HepG2 (cell line): Measurements from ENCODE around the gene ARL3. TPM values are rescaled to one million over a fixed set of nuclear protein-coding genes. Genes with fewer than 3 reads are reported as not detected.

ENCODE experiments used
- ELK4 ChIP-seq: sonication (generic); formaldehyde crosslinking; IDR thresholded peaks from 2 replicates; pipeline ENCODE4 v1.9.0; 2021; ENCODE audit warnings: missing genetic modification reagents, borderline replicate concordance
- GLI4 ChIP-seq: sonication (generic); formaldehyde crosslinking; IDR thresholded peaks from 2 replicates; pipeline ENCODE4 v1.5.1; 2020; ENCODE audit warnings: missing genetic modification reagents, mild to moderate bottlenecking, moderate library complexity, borderline replicate concordance
- HOXA5 ChIP-seq: sonication (generic); formaldehyde crosslinking; IDR thresholded peaks from 2 replicates; pipeline ENCODE4 v1.4.0; 2020; ENCODE audit warnings: missing genetic modification reagents
- KLF6 ChIP-seq: IDR thresholded peaks from 2 replicates; pipeline ENCODE4 v1.8.0; 2016; ENCODE audit warnings: missing biosample characterization, missing genetic modification reagents
- KLF9 ChIP-seq: IDR thresholded peaks from 2 replicates; pipeline ENCODE4 v1.6.1; 2016; ENCODE audit warnings: low read depth
- MAX ChIP-seq: IDR thresholded peaks from 2 replicates; pipeline ENCODE4 v1.6.1; 2012; ENCODE audit warnings: inconsistent platforms
- NR2F6 ChIP-seq, 2 experiments: IDR thresholded peaks; 2 replicates each; pipeline ENCODE4 v1.6.1; 2016; ENCODE audit warnings: antibody characterized with exemption in 1 of 2, mild to moderate bottlenecking in 1 of 2
- POLR2AphosphoS5 ChIP-seq: IDR thresholded peaks from 2 replicates; pipeline ENCODE4 v1.6.1; 2012; ENCODE audit warnings: low read depth, low read length
- REXO4 ChIP-seq: sonication (generic); formaldehyde crosslinking; IDR thresholded peaks from 2 replicates; pipeline ENCODE4 v1.8.0; 2022; ENCODE audit warnings: missing genetic modification reagents, mild to moderate bottlenecking, borderline replicate concordance
- RXRA ChIP-seq: sonication (generic); formaldehyde crosslinking; IDR thresholded peaks from 2 replicates; pipeline ENCODE4 v1.5.1; 2020; ENCODE audit warnings: missing genetic modification reagents
- SIX4 ChIP-seq: sonication (generic); formaldehyde crosslinking; IDR thresholded peaks from 2 replicates; pipeline ENCODE4 v1.4.0; 2020; ENCODE audit warnings: missing genetic modification reagents
- SSRP1 ChIP-seq: IDR thresholded peaks from 2 replicates; pipeline ENCODE4 v1.6.1; 2016; ENCODE audit warnings: control low read depth
- TBX2 ChIP-seq: sonication (generic); formaldehyde crosslinking; IDR thresholded peaks from 2 replicates; pipeline ENCODE4 v1.5.0; 2020; ENCODE audit warnings: missing genetic modification reagents, mild to moderate bottlenecking, borderline replicate concordance
- YY1 ChIP-seq: IDR thresholded peaks from 2 replicates; pipeline ENCODE4 v1.6.1; 2011; ENCODE audit warnings: low read length, low read depth, moderate library complexity, mild to moderate bottlenecking; ENCODE audit not compliant: insufficient read depth, insufficient replicate concordance
- ZBTB20 ChIP-seq: sonication (generic); formaldehyde crosslinking; IDR thresholded peaks from 2 replicates; pipeline ENCODE4 v1.8.1; 2023; ENCODE audit warnings: missing genetic modification reagents, low read depth, mild to moderate bottlenecking, borderline replicate concordance
- ZFAT ChIP-seq: sonication (generic); formaldehyde crosslinking; conservative IDR thresholded peaks from 2 replicates; pipeline ENCODE4 v1.8.1; 2023; ENCODE audit warnings: missing genetic modification reagents, inconsistent platforms
- ZNF205 ChIP-seq: IDR thresholded peaks from 2 replicates; pipeline ENCODE4 v1.6.1; 2018; ENCODE audit warnings: missing biosample characterization, missing genetic modification reagents
- ZNF256 ChIP-seq: sonication (generic); formaldehyde crosslinking; conservative IDR thresholded peaks from 2 replicates; pipeline ENCODE4 v1.4.0; 2020; ENCODE audit warnings: missing genetic modification reagents
- ZNF34 ChIP-seq: sonication (generic); formaldehyde crosslinking; IDR thresholded peaks from 2 replicates; pipeline ENCODE4 v1.4.0; 2020; ENCODE audit warnings: mild to moderate bottlenecking, missing genetic modification reagents, borderline replicate concordance
- ZNF513 ChIP-seq: sonication (generic); formaldehyde crosslinking; conservative IDR thresholded peaks from 2 replicates; pipeline ENCODE4 v1.5.0; 2020; ENCODE audit warnings: missing genetic modification reagents
- ZNF549 ChIP-seq: sonication (generic); formaldehyde crosslinking; IDR thresholded peaks from 2 replicates; pipeline ENCODE4 v1.5.0; 2020; ENCODE audit warnings: missing genetic modification reagents
- ZNF562 ChIP-seq: sonication (generic); formaldehyde crosslinking; IDR thresholded peaks from 2 replicates; pipeline ENCODE4 v1.8.0; 2022; ENCODE audit warnings: missing genetic modification reagents, borderline replicate concordance
- ZNF674 ChIP-seq: sonication (generic); formaldehyde crosslinking; IDR thresholded peaks from 2 replicates; pipeline ENCODE4 v1.5.0; 2020; ENCODE audit warnings: low read depth, mild to moderate bottlenecking, missing genetic modification reagents
- ZNF772 ChIP-seq: sonication (generic); formaldehyde crosslinking; IDR thresholded peaks from 2 replicates; pipeline ENCODE4 v1.5.0; 2020; ENCODE audit warnings: mild to moderate bottlenecking, missing genetic modification reagents
- ZNF883 ChIP-seq: sonication (generic); formaldehyde crosslinking; IDR thresholded peaks from 2 replicates; pipeline ENCODE4 v1.5.1; 2020; ENCODE audit warnings: mild to moderate bottlenecking, missing genetic modification reagents; ENCODE audit errors: not compliant biosample characterization
- ZXDC ChIP-seq: sonication (generic); formaldehyde crosslinking; IDR thresholded peaks from 2 replicates; pipeline ENCODE4 v1.5.0; 2020; ENCODE audit warnings: mild to moderate bottlenecking, missing genetic modification reagents
- polyA plus RNA-seq, 8 experiments: library from polyadenylated mRNA; depleted of rRNA in 3 of 8; stranded (reverse) in 7 of 8; unstranded in 1 of 8; fragments of >200 nt; fragmentation: Illumina TruSeq in 4 of 8; extraction: Trizol in 4 of 8; gene quantifications; 2 replicates each; pipeline versions ENCODE4 v1.2.1 to v1.2.3, GENCODE V29; 2011 to 2016; ENCODE audit warnings: low read depth in 4 of 8, missing spikeins in 1 of 8, mixed read lengths in 1 of 8; ENCODE audit not compliant: insufficient read depth in 1 of 8
- total RNA-seq, 5 experiments: library from RNA; depleted of rRNA; stranded (reverse); fragments of >200 nt; fragmentation: Illumina TruSeq; extraction: Trizol; gene quantifications; 2 replicates each; pipeline ENCODE4 v1.2.3, GENCODE V29; 2016; ENCODE audit warnings: low read depth in 1 of 5

The ARL3 gene
- total and polyA plus RNA-seq, 2 of the 13 experiments (the other 11 are each of a cell fraction or from before 2014, with no cell fraction given): 5.2 to 6.6 TPM

GRCh38 chr10:102644646-102645387 is 69.4 kb downstream of the ARL3 start (continued):
- TF ChIP-seq YY1 (peak; percentile 29), SSRP1 (CRISPR knock-in tag) (peak; percentile 67; the same call in 1 of the 2 replicates), ZNF883 (CRISPR knock-in tag) (peak; percentile 98), ZNF34 (peak; percentile 74), GLI4 (CRISPR knock-in tag) (peak; percentile 90; the same call in 1 of the 2 replicates), MAX (peak; percentile 98), ZNF256 (CRISPR knock-in tag) (0 out of 2 replicates have a peak, but pooled peaks have one; percentile 20), REXO4 (CRISPR knock-in tag) (0 out of 2 replicates have a peak, but pooled peaks have one; percentile 34), NR2F6 (IDR thresholded peaks at IDR 0.05) (no peak), NR2F6 (CRISPR knock-in tag; IDR thresholded peaks at IDR 0.05) (peak; percentile 67; the same call in 1 of the 2 replicates), RXRA (peak; percentile 72; the same call in 1 of the 2 replicates), HOXA5 (CRISPR knock-in tag) (peak; percentile 61), ZFAT (CRISPR knock-in tag) (0 out of 2 replicates have a peak, but pooled peaks have one; percentile 39), ELK4 (no peak), POLR2AphosphoS5 (no peak), ZBTB20 (no peak), ZNF205 (no peak; the same call in 1 of the 2 replicates), ZNF674 (CRISPR knock-in tag) (no peak), ZNF772 (CRISPR knock-in tag) (no peak), SIX4 (CRISPR knock-in tag) (no peak), ZNF513 (CRISPR knock-in tag) (no peak), TBX2 (peak; percentile 75; the same call in 1 of the 2 replicates), KLF6 (CRISPR knock-in tag) (peak; percentile 39; the same call in 1 of the 2 replicates), ZXDC (CRISPR knock-in tag) (peak; percentile 81), ZNF549 (CRISPR knock-in tag) (no peak), KLF9 (CRISPR knock-in tag) (no peak), ZNF562 (CRISPR knock-in tag) (peak; percentile 72; the same call in 1 of the 2 replicates)
